A673 (cell line): ENCODE data around the gene SRPK3. TPM values are rescaled to one million over a fixed set of nuclear protein-coding genes. Genes with fewer than 3 reads are reported as not detected.

ENCODE experiments used
- BruUV-seq: library from RNA; stranded (reverse); fragments of 400-500 nt; replicated peaks from 2 replicates; lab custom pipeline; 2021; lab: Mats Ljungman, UMichigan
- CTCF ChIA-PET: fragments of 300-600 bp; sonication (Branson Sonifier 250); formaldehyde crosslinking; loops from one replicate; lab custom pipeline; 2022; ENCODE audit warnings: antibody characterized with exemption; lab: Charles Lee
- POLR2A ChIA-PET: fragments of 300-600 bp; sonication (Branson Sonifier 250); formaldehyde crosslinking; loops from one replicate; lab custom pipeline; 2022; ENCODE audit warnings: antibody characterized with exemption; ENCODE audit not compliant: low non-redundant PET; lab: Charles Lee
- DNase-seq: peaks from one replicate; pipeline ENCODE4 v3.0.0-alpha.2; 2015; ENCODE audit warnings: low spot score
- H3K27ac ChIP-seq: fragments of 200-600 bp; sonication (generic); 2 replicates; pipeline ENCODE4 v1.5.1; 2016; ENCODE audit warnings: mixed run types, low read depth, mild to moderate bottlenecking, mixed read lengths, antibody characterized with exemption, low read length; ENCODE audit not compliant: poor library complexity, severe bottlenecking
- H3K27me3 ChIP-seq: fragments of 200-600 bp; sonication (generic); replicated peaks from 2 replicates; pipeline ENCODE4 v1.6.1; 2017; ENCODE audit warnings: mixed run types, low read depth, mild to moderate bottlenecking, mixed read lengths, antibody characterized with exemption, low read length; ENCODE audit not compliant: insufficient read depth, poor library complexity
- H3K36me3 ChIP-seq: fragments of 200-600 bp; sonication (generic); 2 replicates; pipeline ENCODE4 v1.6.1; 2016; ENCODE audit warnings: mixed run types, mild to moderate bottlenecking, mixed read lengths, antibody characterized with exemption, low read length; ENCODE audit not compliant: insufficient read depth, poor library complexity, severe bottlenecking
- H3K4me1 ChIP-seq: fragments of 200-600 bp; sonication (generic); 2 replicates; pipeline ENCODE4 v1.6.1; 2017; ENCODE audit warnings: mixed run types, mild to moderate bottlenecking, mixed read lengths, antibody characterized with exemption, low read length; ENCODE audit not compliant: insufficient read depth, poor library complexity, severe bottlenecking
- H3K4me3 ChIP-seq: fragments of 200-600 bp; sonication (generic); 2 replicates; pipeline ENCODE4 v1.5.1; 2016; ENCODE audit warnings: low read depth, mixed run types, mild to moderate bottlenecking, mixed read lengths, low read length; ENCODE audit not compliant: poor library complexity, severe bottlenecking
- H3K9me3 ChIP-seq: fragments of 200-600 bp; sonication (generic); 2 replicates; pipeline ENCODE4 v1.6.1; 2016; ENCODE audit warnings: mixed run types, low read depth, mild to moderate bottlenecking, mixed read lengths, antibody characterized with exemption, low read length; ENCODE audit not compliant: poor library complexity, severe bottlenecking
- CTCF ChIP-seq: fragments of 300-800, 200-600 bp; sonication (generic); conservative IDR thresholded peaks from 2 replicates; pipeline ENCODE4 v1.5.1; 2017; ENCODE audit warnings: low read depth, mild to moderate bottlenecking, antibody characterized with exemption, low read length, moderate library complexity, mixed read lengths
- EZH2 ChIP-seq: fragments of 200-600 bp; sonication (generic); IDR thresholded peaks from 2 replicates; pipeline ENCODE4 v1.6.1; 2017; ENCODE audit warnings: borderline replicate concordance, low read depth, mild to moderate bottlenecking, mixed read lengths, antibody characterized with exemption, low read length; ENCODE audit not compliant: poor library complexity, severe bottlenecking
- intact Hi-C: fragments of 100-400 bp; cut with micrococcal nuclease; formaldehyde crosslinking; loops from one replicate; pipeline ENCODE4 v1.10.0; 2022; ENCODE audit not compliant: unreplicated experiment
- total RNA-seq: library from RNA; stranded (reverse); gene quantifications from 2 replicates; pipeline ENCODE4 v1.2.3, GENCODE V29; 2021

Gene SRPK3
- total RNA-seq, 1 experiment from 2014 or later: not detected

GRCh38 chrX:153783378-153784013 is 2.7 kb downstream of the SRPK3 start:
- no peak for DNase-seq
- ChIA-PET POLR2A (no interaction called here), CTCF (no interaction called here)
- Histone ChIP-seq H3K36me3 (no peaks in the 10 kb centered on the region), H3K4me3 (no peak overlapping the region), H3K27ac (no peak overlapping the region), H3K9me3 (no peaks in the 10 kb centered on the region), H3K27me3 (no peaks in the 10 kb centered on the region), H3K4me1 (no peaks in the 10 kb centered on the region)
- no peak for TF ChIP-seq EZH2
- TF ChIP-seq CTCF: no peak
- intact Hi-C loops: no loop called here
- BruUV-seq: no TSS peak

- intact Hi-C loops: no loop called here
- no TSS peak for BruUV-seq
- Histone ChIP-seq H3K4me3 (no peak overlapping the region), H3K4me1 (no peaks in the 10 kb centered on the region), H3K36me3 (no peaks in the 10 kb centered on the region), H3K27ac (no peak overlapping the region), H3K27me3 (no peaks in the 10 kb centered on the region), H3K9me3 (no peaks in the 10 kb centered on the region)
- CTCF ChIA-PET: no interaction called here
- POLR2A ChIA-PET: no interaction called here
- no peak for TF ChIP-seq EZH2
- TF ChIP-seq CTCF: no peak
- DNase-seq: no peak
These were observed 3.6 kb downstream of the SRPK3 start for GRCh38 chrX:153784325-153784967.

GRCh38 chrX:153786669-153787068 is 5.8 kb downstream of the SRPK3 start:
- H3K4me1 ChIP-seq: no peaks in the 10 kb centered on the region
- no peaks in the 10 kb centered on the region for H3K36me3 ChIP-seq
- CTCF ChIA-PET: no interaction called here
- no peak overlapping the region for H3K27ac ChIP-seq
- BruUV-seq: no TSS peak
- no peaks in the 10 kb centered on the region for H3K9me3 ChIP-seq
- H3K27me3 ChIP-seq: no peaks in the 10 kb centered on the region
- H3K4me3 ChIP-seq: no peak overlapping the region
- DNase-seq: no peak
- intact Hi-C loops: no loop called here
- TF ChIP-seq CTCF (no peak), EZH2 (no peak)
- POLR2A ChIA-PET: no interaction called here
